Inferior parietal cortex (tissue), 1 donor: ENCODE data around the gene ANKS6.

Source experiments
- DNase-seq: peaks from one replicate; pipeline ENCODE4 v3.0.0-alpha.2; 2016; ENCODE audit errors: extremely low spot score

ANKS6 gene

GRCh38 chr9:98815391-98815951, 19.1 kb upstream of the ANKS6 start:
- no peak for DNase-seq

GRCh38 chr9:98811051-98811650, 14.8 kb upstream of the ANKS6 start:
- no peak for DNase-seq

GRCh38 chr9:98810102-98810842, 13.9 kb upstream of the ANKS6 start:
- no peak for DNase-seq

GRCh38 chr9:98809311-98810101, 13.2 kb upstream of the ANKS6 start:
- no peak for DNase-seq

- DNase-seq = no peak
Observed at GRCh38 chr9:98808875-98809274, 12.5 kb upstream of the ANKS6 start.

- no peak for DNase-seq
Observed at GRCh38 chr9:98808411-98808815, 12.1 kb upstream of the ANKS6 start.

- no peak for DNase-seq
Observed at GRCh38 chr9:98807814-98808195, 11.4 kb upstream of the ANKS6 start.

- no peak for DNase-seq
Observed at GRCh38 chr9:98807070-98807813, 10.9 kb upstream of the ANKS6 start, which contains the start of gene GALNT12. TSS of gene GALNT12 (plus strand) at chr9:98807670. CDS start at chr9:98807699, 29 bp downstream.

- peak; percentile 60 for DNase-seq
Observed at GRCh38 chr9:98806394-98807035, 10.2 kb upstream of the ANKS6 start.

GRCh38 chr9:98805506-98806272, 9.3 kb upstream of the ANKS6 start:
- no peak for DNase-seq

GRCh38 chr9:98804083-98804482, 7.7 kb upstream of the ANKS6 start:
- no peak for DNase-seq

- no peak for DNase-seq
Observed at GRCh38 chr9:98801969-98802371, 5.6 kb upstream of the ANKS6 start.

GRCh38 chr9:98801561-98801960, 5.2 kb upstream of the ANKS6 start:
- DNase-seq = no peak

- no peak for DNase-seq
Observed at GRCh38 chr9:98798254-98798653, 1.9 kb upstream of the ANKS6 start.

- no peak for DNase-seq
Observed at GRCh38 chr9:98797491-98797890, 1.1 kb upstream of the ANKS6 start.

- no peak for DNase-seq
Observed at GRCh38 chr9:98795970-98796363, 388 bp downstream of the ANKS6 start.

- no peak for DNase-seq
Observed at GRCh38 chr9:98795295-98795955, 930 bp downstream of the ANKS6 start.

GRCh38 chr9:98794802-98795201, 1.6 kb downstream of the ANKS6 start:
- DNase-seq = no peak

- DNase-seq = no peak
Observed at GRCh38 chr9:98793031-98793430, 3.3 kb downstream of the ANKS6 start.
